Adrenal gland (tissue), 12 donors: ENCODE measurements around the gene CDADC1. TPM values are rescaled to one million over a fixed set of nuclear protein-coding genes. Genes with fewer than 3 reads are reported as not detected.
"Not testable (repeated sequence)": the region's sequence is repeated elsewhere in the genome, so short reads cannot be mapped to it uniquely, and the experiment has no call there.

ENCODE experiments used
- DNase-seq, 7 donors: peaks; one replicate each; pipeline ENCODE4 v3.0.0-alpha.2; 2019 to 2020
- H3K27ac ChIP-seq, 5 donors: fragments of 200-600 bp; sonication (generic) in 4 of 5; 1 replicate in 3 of 5; 2 replicates in 2 of 5; pipeline versions ENCODE4 v1.5.1 to v1.8.0; 2016 to 2020; ENCODE audit warnings: mild to moderate bottlenecking in 1 of 5
- H3K27me3 ChIP-seq: fragments of 200-600 bp; 2 replicates; pipeline ENCODE4 v1.8.0; 2021
- H3K36me3 ChIP-seq, 2 donors: fragments of 200-600 bp; replicated peaks in 1 of 2; 1 replicate in 1 of 2; 2 replicates in 1 of 2; pipeline versions ENCODE4 v1.5.1 to v1.8.0; 2018 to 2022
- H3K4me1 ChIP-seq, 2 donors: fragments of 200-600 bp; replicated peaks in 1 of 2; 1 replicate in 1 of 2; 2 replicates in 1 of 2; pipeline versions ENCODE4 v1.5.1 to v1.8.0; 2018 to 2021
- H3K4me3 ChIP-seq, 4 donors: fragments of 200-600 bp; sonication (generic) in 3 of 4; one replicate each; pipeline ENCODE4 v1.5.1; 2016 to 2018
- H3K9me3 ChIP-seq, 3 donors: fragments of 200-600 bp; sonication (generic) in 1 of 3; replicated peaks in 1 of 3; 1 replicate in 2 of 3; 2 replicates in 1 of 3; pipeline versions ENCODE4 v1.5.1 to v1.8.0; 2016 to 2021
- CTCF ChIP-seq, 6 experiments: fragments of 450-650 bp in 4 of 6; fragments of 200-600 bp in 2 of 6; sonication (generic) in 1 of 6; IDR thresholded peaks; 1 replicate in 5 of 6; 2 replicates in 1 of 6; pipeline versions ENCODE4 v1.5.1 to v1.8.0; 2016 to 2021; ENCODE audit warnings: antibody characterized with exemption in 6 of 6, mild to moderate bottlenecking in 2 of 6, moderate library complexity in 1 of 6
- POLR2A ChIP-seq, 2 donors: fragments of 450-650 bp; IDR thresholded peaks; one replicate each; pipeline ENCODE4 v1.6.1; 2017; ENCODE audit warnings: antibody characterized with exemption in 2 of 2, mild to moderate bottlenecking in 2 of 2, moderate library complexity in 1 of 2
- WGBS, 4 donors: extraction: QIAGEN DNeasy Blood & Tissue Kit in 2 of 4; methylation state at CpG; one replicate each; pipeline versions ENCODE4 v1.1.5 to v1.1.7; 2013 to 2017; 5-methylcytosine and 5-hydroxymethylcytosine counted together
- intact Hi-C, 2 donors: fragments of 100-400 bp; cut with DNase I; formaldehyde crosslinking; loops; one replicate each; pipeline versions ENCODE4 v1.14.1 to v1.15.0; 2022 to 2023
- polyA plus RNA-seq, 3 donors: library from polyadenylated mRNA; stranded (reverse); fragments of 200-250 nt in 2 of 3; fragments of 350-450 nt in 1 of 3; fragmentation: Illumina TruSeq in 1 of 3; extraction: RNeasy Lipid Tissue Mini Kit (QIAGEN cat#74804) in 1 of 3; gene quantifications; one replicate each; pipeline ENCODE4 v1.2.3, GENCODE V29; 2013 to 2014
- total RNA-seq, 9 donors: library from RNA; depleted of rRNA in 4 of 9; stranded (reverse); fragments of >200 nt in 4 of 9; fragments of 120-200 nt in 1 of 9; fragmentation: NEBNext Ultra II Directional in 1 of 9; extraction: Animal tissue kit (Norgen Biotek cat#: 25700) in 1 of 9; gene quantifications; one replicate each; pipeline versions ENCODE4 v1.1.0 to v1.2.4, GENCODE V29; 2013 to 2023
- donor health status: healthy with polysubstance abuse.
- donor health status: Bipolar disorder and iron deficiency.
- donor health status: DM: yes; HTN: yes; CAD: no.
- donor health status: DM: no; HTN: no; CAD: no.
- donor health status: DM: no; HTN: no; CAD: no.
- donor health status: DM: yes; HTN: yes; CAD: no.

CDADC1 gene
- total and polyA plus RNA-seq, 12 donors, result 4.4 to 25.4 (median 15.1) TPM

GRCh38 chr13:49326222-49326917, 78.6 kb downstream of the CDADC1 start:
- no peak overlapping the region for H3K4me3 ChIP-seq

GRCh38 chr13:49327145-49327544, 79.4 kb downstream of the CDADC1 start:
- intact Hi-C loops, H3K36me3 ChIP-seq, H3K4me3 ChIP-seq, H3K4me1 ChIP-seq, H3K27me3 ChIP-seq, DNase-seq, H3K9me3 ChIP-seq, H3K27ac ChIP-seq: not testable (repeated sequence)
- WGBS, 4 donors, result 93 to 98% (median 95%) methylated on average over 3 of the region's 3 CpGs

More at GRCh38 chr13:49326222-49326917, 78.6 kb downstream of the CDADC1 start:
- peaks cover 3 to 4% of the 10 kb centered on the region in 2 donors for H3K4me1 ChIP-seq
- H3K27ac ChIP-seq, result no peak overlapping the region
- peaks cover 0 to 2% of the 10 kb centered on the region in 2 donors for H3K36me3 ChIP-seq
- intact Hi-C loops, result no loop called here
- no peaks in the 10 kb centered on the region for H3K9me3 ChIP-seq
- no peak for DNase-seq
- H3K27me3 ChIP-seq, result no peaks in the 10 kb centered on the region
- TF ChIP-seq POLR2A (IDR thresholded peaks at IDR 0.05) (no peak), CTCF (IDR thresholded peaks at IDR 0.05) (no peak)
- 70 to 77% (median 74%) methylated on average over 7 of the region's 7 CpGs for WGBS, 4 donors

GRCh38 chr13:49329831-49330545, 82.3 kb downstream of the CDADC1 start:
- Histone ChIP-seq H3K4me3 (no peak overlapping the region), H3K27me3 (no peaks in the 10 kb centered on the region), H3K4me1 (peaks cover 3 to 4% of the 10 kb centered on the region in 2 donors), H3K9me3 (no peaks in the 10 kb centered on the region), H3K36me3 (no peaks in the 10 kb centered on the region), H3K27ac (no peak overlapping the region)
- TF ChIP-seq CTCF (IDR thresholded peaks at IDR 0.05) (no peak), POLR2A (IDR thresholded peaks at IDR 0.05) (no peak)
- DNase-seq, result no peak
- intact Hi-C loops, result no loop called here
- WGBS, 4 donors, result 61 to 70% (median 65%) methylated on average over 8 of the region's 8 CpGs

GRCh38 chr13:49330546-49330864, 82.8 kb downstream of the CDADC1 start:
- Histone ChIP-seq H3K27me3 (no peaks in the 10 kb centered on the region), H3K27ac (no peak overlapping the region), H3K4me1 (peaks cover 3 to 4% of the 10 kb centered on the region in 2 donors), H3K4me3 (no peak overlapping the region), H3K36me3 (no peaks in the 10 kb centered on the region), H3K9me3 (no peaks in the 10 kb centered on the region)
- TF ChIP-seq POLR2A (IDR thresholded peaks at IDR 0.05), result no peak
- TF ChIP-seq CTCF (IDR thresholded peaks at IDR 0.05), result no peak
- DNase-seq, result no peak
- intact Hi-C loops, result no loop called here
- whole genome bisulfite sequencing, 4 donors, result 92 to 100% (median 96%) methylated on average over 1 of the region's 1 CpG
